ENCODE results near the gene MRPL24. TPM values are rescaled to one million over a fixed set of nuclear protein-coding genes. Genes with fewer than 3 reads are reported as not detected.

MRPL24 gene
- total and polyA plus RNA-seq, 2 of the 13 experiments (the other 11 are each of a cell fraction or from before 2014, with no cell fraction given), result 38.1 to 42.9 TPM

DNA sequence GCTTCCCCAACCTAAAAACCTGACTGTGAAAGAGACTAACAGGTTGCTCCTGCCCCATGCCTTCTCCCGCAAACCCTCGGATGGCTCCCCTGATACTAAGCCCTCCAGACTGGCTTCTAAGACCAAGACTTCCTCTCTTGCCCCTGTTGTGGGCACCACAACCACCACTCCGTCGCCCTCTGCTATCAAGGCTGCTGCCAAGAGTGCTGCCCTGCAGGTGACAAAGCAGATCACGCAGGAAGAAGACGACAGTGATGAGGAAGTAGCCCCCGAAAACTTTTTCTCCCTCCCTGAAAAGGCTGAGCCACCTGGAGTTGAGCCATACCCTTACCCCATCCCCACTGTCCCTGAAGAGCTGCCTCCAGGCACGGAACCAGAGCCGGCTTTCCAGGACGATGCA lies 45.8 kb upstream of the MRPL24 start (continued):
- TF ChIP-seq, protein P1, sequence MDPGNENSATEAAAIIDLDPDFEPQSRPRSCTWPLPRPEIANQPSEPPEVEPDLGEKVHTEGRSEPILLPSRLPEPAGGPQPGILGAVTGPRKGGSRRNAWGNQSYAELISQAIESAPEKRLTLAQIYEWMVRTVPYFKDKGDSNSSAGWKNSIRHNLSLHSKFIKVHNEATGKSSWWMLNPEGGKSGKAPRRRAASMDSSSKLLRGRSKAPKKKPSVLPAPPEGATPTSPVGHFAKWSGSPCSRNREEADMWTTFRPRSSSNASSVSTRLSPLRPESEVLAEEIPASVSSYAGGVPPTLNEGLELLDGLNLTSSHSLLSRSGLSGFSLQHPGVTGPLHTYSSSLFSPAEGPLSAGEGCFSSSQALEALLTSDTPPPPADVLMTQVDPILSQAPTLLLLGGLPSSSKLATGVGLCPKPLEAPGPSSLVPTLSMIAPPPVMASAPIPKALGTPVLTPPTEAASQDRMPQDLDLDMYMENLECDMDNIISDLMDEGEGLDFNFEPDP (CRISPR knock-in tag; conservative IDR thresholded peaks at IDR 0.05), result no peak
- TF ChIP-seq ZNF460 (CRISPR knock-in tag; IDR thresholded peaks at IDR 0.05; ENCODE audit: borderline replicate concordance) (no peak), JDP2 (CRISPR knock-in tag; IDR thresholded peaks at IDR 0.05; ENCODE audit: borderline replicate concordance) (no peak), HMG20B (CRISPR knock-in tag; conservative IDR thresholded peaks at IDR 0.05) (no peak), ARNTL (CRISPR knock-in tag; IDR thresholded peaks at IDR 0.05) (no peak), RFX1 (IDR thresholded peaks at IDR 0.05) (no peak), ASH2L (IDR thresholded peaks at IDR 0.05; ENCODE audit: insufficient read length, low read depth, low read length) (no peak), GABPA (IDR thresholded peaks at IDR 0.05; ENCODE audit: low read depth, low read length) (no peak), GABPA (CRISPR knock-in tag; IDR thresholded peaks at IDR 0.05; ENCODE audit: low read depth) (no peak), ZBTB39 (CRISPR knock-in tag; IDR thresholded peaks at IDR 0.05) (no peak), IRF2 (CRISPR knock-in tag; IDR thresholded peaks at IDR 0.05) (no peak)
- TF ChIP-seq, protein P2, sequence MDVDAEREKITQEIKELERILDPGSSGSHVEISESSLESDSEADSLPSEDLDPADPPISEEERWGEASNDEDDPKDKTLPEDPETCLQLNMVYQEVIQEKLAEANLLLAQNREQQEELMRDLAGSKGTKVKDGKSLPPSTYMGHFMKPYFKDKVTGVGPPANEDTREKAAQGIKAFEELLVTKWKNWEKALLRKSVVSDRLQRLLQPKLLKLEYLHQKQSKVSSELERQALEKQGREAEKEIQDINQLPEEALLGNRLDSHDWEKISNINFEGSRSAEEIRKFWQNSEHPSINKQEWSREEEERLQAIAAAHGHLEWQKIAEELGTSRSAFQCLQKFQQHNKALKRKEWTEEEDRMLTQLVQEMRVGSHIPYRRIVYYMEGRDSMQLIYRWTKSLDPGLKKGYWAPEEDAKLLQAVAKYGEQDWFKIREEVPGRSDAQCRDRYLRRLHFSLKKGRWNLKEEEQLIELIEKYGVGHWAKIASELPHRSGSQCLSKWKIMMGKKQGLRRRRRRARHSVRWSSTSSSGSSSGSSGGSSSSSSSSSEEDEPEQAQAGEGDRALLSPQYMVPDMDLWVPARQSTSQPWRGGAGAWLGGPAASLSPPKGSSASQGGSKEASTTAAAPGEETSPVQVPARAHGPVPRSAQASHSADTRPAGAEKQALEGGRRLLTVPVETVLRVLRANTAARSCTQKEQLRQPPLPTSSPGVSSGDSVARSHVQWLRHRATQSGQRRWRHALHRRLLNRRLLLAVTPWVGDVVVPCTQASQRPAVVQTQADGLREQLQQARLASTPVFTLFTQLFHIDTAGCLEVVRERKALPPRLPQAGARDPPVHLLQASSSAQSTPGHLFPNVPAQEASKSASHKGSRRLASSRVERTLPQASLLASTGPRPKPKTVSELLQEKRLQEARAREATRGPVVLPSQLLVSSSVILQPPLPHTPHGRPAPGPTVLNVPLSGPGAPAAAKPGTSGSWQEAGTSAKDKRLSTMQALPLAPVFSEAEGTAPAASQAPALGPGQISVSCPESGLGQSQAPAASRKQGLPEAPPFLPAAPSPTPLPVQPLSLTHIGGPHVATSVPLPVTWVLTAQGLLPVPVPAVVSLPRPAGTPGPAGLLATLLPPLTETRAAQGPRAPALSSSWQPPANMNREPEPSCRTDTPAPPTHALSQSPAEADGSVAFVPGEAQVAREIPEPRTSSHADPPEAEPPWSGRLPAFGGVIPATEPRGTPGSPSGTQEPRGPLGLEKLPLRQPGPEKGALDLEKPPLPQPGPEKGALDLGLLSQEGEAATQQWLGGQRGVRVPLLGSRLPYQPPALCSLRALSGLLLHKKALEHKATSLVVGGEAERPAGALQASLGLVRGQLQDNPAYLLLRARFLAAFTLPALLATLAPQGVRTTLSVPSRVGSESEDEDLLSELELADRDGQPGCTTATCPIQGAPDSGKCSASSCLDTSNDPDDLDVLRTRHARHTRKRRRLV (CRISPR knock-in tag; IDR thresholded peaks at IDR 0.05), result no peak

Data from HepG2 (cell line).